ENCODE measurements around the gene GPSM3. TPM values are rescaled to one million over a fixed set of nuclear protein-coding genes. Genes with fewer than 3 reads are reported as not detected.

The GPSM3 gene
- total RNA-seq, 1 experiment from 2014 or later, result 4.8 TPM

GRCh38 chr6:32174416-32174815 lies 18.0 kb downstream of the GPSM3 start:
- peak overlapping the region; percentile 97 for H3K27ac ChIP-seq (ENCODE audit: low read depth, low read length, poor library complexity, severe bottlenecking)
- DNase-seq (ENCODE audit: low spot score), result no peak
- no peaks in the 10 kb centered on the region for H3K9me3 ChIP-seq (ENCODE audit: low read depth, low read length, poor library complexity, severe bottlenecking)
- peaks cover 21% of the 10 kb centered on the region for H3K36me3 ChIP-seq (ENCODE audit: insufficient read depth, low read length, poor library complexity, severe bottlenecking)
- no peaks in the 10 kb centered on the region for H3K27me3 ChIP-seq (replicated peaks; ENCODE audit: insufficient read depth, low read depth, low read length, poor library complexity)
- no TSS peak for BruUV-seq (replicated peaks)
- H3K4me3 ChIP-seq (ENCODE audit: low read depth, low read length, poor library complexity, severe bottlenecking), result peak overlapping the region; percentile 97
- intact Hi-C loops (cut with micrococcal nuclease; ENCODE audit: unreplicated experiment), result no loop called here
- peaks cover 22% of the 10 kb centered on the region for H3K4me1 ChIP-seq (ENCODE audit: insufficient read depth, low read length, poor library complexity, severe bottlenecking)
- ChIA-PET CTCF (interaction anchor here (0.6 kb wide), 1 partner anchor 370 kb away, joined by 3 read pairs; no protein-coding TSS in a partner anchor), POLR2A (ENCODE audit: low non-redundant PET) (no interaction called here)
- TF ChIP-seq CTCF (conservative IDR thresholded peaks at IDR 0.05; ENCODE audit: low read depth, low read length), result no peak
- no peak for TF ChIP-seq EZH2 (IDR thresholded peaks at IDR 0.05; ENCODE audit: borderline replicate concordance, low read depth, low read length, poor library complexity, severe bottlenecking)

- BruUV-seq (replicated peaks), result no TSS peak
- no peak for DNase-seq (ENCODE audit: low spot score)
- Histone ChIP-seq H3K27me3 (replicated peaks; ENCODE audit: insufficient read depth, low read depth, low read length, poor library complexity) (no peaks in the 10 kb centered on the region), H3K27ac (ENCODE audit: low read depth, low read length, poor library complexity, severe bottlenecking) (no peak overlapping the region), H3K9me3 (ENCODE audit: low read depth, low read length, poor library complexity, severe bottlenecking) (no peaks in the 10 kb centered on the region), H3K36me3 (ENCODE audit: insufficient read depth, low read length, poor library complexity, severe bottlenecking) (peaks cover 29% of the 10 kb centered on the region), H3K4me1 (ENCODE audit: insufficient read depth, low read length, poor library complexity, severe bottlenecking) (peaks cover 19% of the 10 kb centered on the region), H3K4me3 (ENCODE audit: low read depth, low read length, poor library complexity, severe bottlenecking) (no peak overlapping the region)
- ChIA-PET POLR2A (ENCODE audit: low non-redundant PET) (no interaction called here), CTCF (interaction anchor here (0.6 kb wide), 1 partner anchor 649 kb away, joined by 4 read pairs; no protein-coding TSS in a partner anchor)
- intact Hi-C loops (cut with micrococcal nuclease; ENCODE audit: unreplicated experiment), result no loop called here
- TF ChIP-seq EZH2 (IDR thresholded peaks at IDR 0.05; ENCODE audit: borderline replicate concordance, low read depth, low read length, poor library complexity, severe bottlenecking), result no peak
- TF ChIP-seq CTCF (conservative IDR thresholded peaks at IDR 0.05; ENCODE audit: low read depth, low read length), result no peak
Observed at GRCh38 chr6:32173051-32173727, 19.3 kb downstream of the GPSM3 start.

GRCh38 chr6:32171234-32171633 lies 21.2 kb downstream of the GPSM3 start:
- TF ChIP-seq EZH2 (IDR thresholded peaks at IDR 0.05; ENCODE audit: borderline replicate concordance, low read depth, low read length, poor library complexity, severe bottlenecking), result no peak
- TF ChIP-seq CTCF (conservative IDR thresholded peaks at IDR 0.05; ENCODE audit: low read depth, low read length), result no peak
- no peaks in the 10 kb centered on the region for H3K9me3 ChIP-seq (ENCODE audit: low read depth, low read length, poor library complexity, severe bottlenecking)
- intact Hi-C loops (cut with micrococcal nuclease; ENCODE audit: unreplicated experiment), result no loop called here
- ChIA-PET CTCF (no interaction called here), POLR2A (ENCODE audit: low non-redundant PET) (interaction anchor here (0.6 kb wide), 1 partner anchor 48 kb away, joined by 3 read pairs; no protein-coding TSS in a partner anchor)
- no peak overlapping the region for H3K4me3 ChIP-seq (ENCODE audit: low read depth, low read length, poor library complexity, severe bottlenecking)
- DNase-seq (ENCODE audit: low spot score), result no peak
- H3K36me3 ChIP-seq (ENCODE audit: insufficient read depth, low read length, poor library complexity, severe bottlenecking), result peaks cover 45% of the 10 kb centered on the region
- H3K27me3 ChIP-seq (replicated peaks; ENCODE audit: insufficient read depth, low read depth, low read length, poor library complexity), result no peaks in the 10 kb centered on the region
- peaks cover 7% of the 10 kb centered on the region for H3K4me1 ChIP-seq (ENCODE audit: insufficient read depth, low read length, poor library complexity, severe bottlenecking)
- no peak overlapping the region for H3K27ac ChIP-seq (ENCODE audit: low read depth, low read length, poor library complexity, severe bottlenecking)
- BruUV-seq (replicated peaks), result no TSS peak

Data from A673 (cell line).